Measurements from ENCODE around the gene FGFBP1.

DNA sequence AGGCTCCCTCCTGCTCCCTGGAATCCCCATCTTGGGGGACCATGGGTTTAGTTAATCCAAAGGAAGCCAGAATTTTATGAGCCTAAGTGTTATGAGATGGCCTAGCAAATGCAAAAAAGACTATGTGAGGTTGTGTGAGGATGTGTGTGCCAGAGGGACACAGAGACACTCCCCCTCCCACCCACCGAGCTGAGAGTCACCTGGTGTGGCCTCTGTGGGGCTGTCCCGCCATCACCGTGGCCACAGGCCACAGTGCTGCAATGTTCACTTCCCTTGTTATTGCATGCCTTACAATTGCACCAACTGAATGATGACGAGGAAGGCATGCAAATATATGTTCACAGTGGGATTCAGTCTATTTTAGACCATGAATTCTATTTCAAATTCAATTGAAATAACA is 25.0 kb upstream of the FGFBP1 start:
- TF ChIP-seq EZH2phosphoT487 (IDR thresholded peaks at IDR 0.05), result no peak
- TF ChIP-seq, protein P1, sequence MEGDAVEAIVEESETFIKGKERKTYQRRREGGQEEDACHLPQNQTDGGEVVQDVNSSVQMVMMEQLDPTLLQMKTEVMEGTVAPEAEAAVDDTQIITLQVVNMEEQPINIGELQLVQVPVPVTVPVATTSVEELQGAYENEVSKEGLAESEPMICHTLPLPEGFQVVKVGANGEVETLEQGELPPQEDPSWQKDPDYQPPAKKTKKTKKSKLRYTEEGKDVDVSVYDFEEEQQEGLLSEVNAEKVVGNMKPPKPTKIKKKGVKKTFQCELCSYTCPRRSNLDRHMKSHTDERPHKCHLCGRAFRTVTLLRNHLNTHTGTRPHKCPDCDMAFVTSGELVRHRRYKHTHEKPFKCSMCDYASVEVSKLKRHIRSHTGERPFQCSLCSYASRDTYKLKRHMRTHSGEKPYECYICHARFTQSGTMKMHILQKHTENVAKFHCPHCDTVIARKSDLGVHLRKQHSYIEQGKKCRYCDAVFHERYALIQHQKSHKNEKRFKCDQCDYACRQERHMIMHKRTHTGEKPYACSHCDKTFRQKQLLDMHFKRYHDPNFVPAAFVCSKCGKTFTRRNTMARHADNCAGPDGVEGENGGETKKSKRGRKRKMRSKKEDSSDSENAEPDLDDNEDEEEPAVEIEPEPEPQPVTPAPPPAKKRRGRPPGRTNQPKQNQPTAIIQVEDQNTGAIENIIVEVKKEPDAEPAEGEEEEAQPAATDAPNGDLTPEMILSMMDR (IDR thresholded peaks at IDR 0.05), result no peak

Measured in neural progenitor cell (in vitro differentiated cells).